Kidney (tissue), 14 donors: ENCODE measurements around the gene LCAT. TPM values are rescaled to one million over a fixed set of nuclear protein-coding genes. Genes with fewer than 3 reads are reported as not detected.
"Not testable (repeated sequence)": the region's sequence is repeated elsewhere in the genome, so short reads cannot be mapped to it uniquely, and the experiment has no call there.

Source experiments
- DNase-seq, 5 donors: peaks; one replicate each; pipeline ENCODE4 v3.0.0-alpha.2; 2013 to 2020
- FAIRE-seq: peaks from 2 replicates; lab custom pipeline; 2012; peaks lifted over from hg19 to GRCh38; lab: Jason Lieb, UNC
- H3K27ac ChIP-seq, 2 donors: one replicate each; pipeline ENCODE4 v1.7.0; 2013; ENCODE audit warnings: low read depth in 2 of 2, low read length in 2 of 2, inconsistent platforms in 1 of 2
- H3K27me3 ChIP-seq: one replicate; pipeline ENCODE4 v1.7.1; 2013; ENCODE audit warnings: low read length, inconsistent platforms; ENCODE audit not compliant: control insufficient read depth, insufficient read depth
- H3K36me3 ChIP-seq, 3 donors: one replicate each; pipeline versions ENCODE4 v1.7.0 to v1.7.1; 2013; ENCODE audit warnings: low read length in 3 of 3, control low read depth in 1 of 3, inconsistent platforms in 1 of 3; ENCODE audit not compliant: insufficient read depth in 3 of 3, control insufficient read depth in 2 of 3
- H3K4me1 ChIP-seq, 3 donors: one replicate each; pipeline versions ENCODE4 v1.7.0 to v1.7.1; 2013; ENCODE audit warnings: low read length in 3 of 3, inconsistent platforms in 1 of 3, low read depth in 1 of 3; ENCODE audit not compliant: control insufficient read depth in 2 of 3, insufficient read depth in 2 of 3
- H3K4me3 ChIP-seq, 3 donors: one replicate each; pipeline versions ENCODE4 v1.7.0 to v1.8.1; 2013; ENCODE audit warnings: low read length in 3 of 3, control low read depth in 1 of 3, inconsistent platforms in 1 of 3
- H3K9ac ChIP-seq, 3 donors: one replicate each; pipeline versions ENCODE4 v1.7.0 to v1.7.1; 2013; ENCODE audit warnings: low read length in 3 of 3, control low read depth in 1 of 3, inconsistent platforms in 1 of 3
- H3K9me3 ChIP-seq, 3 donors: one replicate each; pipeline versions ENCODE4 v1.7.0 to v1.7.1; 2013; ENCODE audit warnings: low read length in 3 of 3, control low read depth in 1 of 3, inconsistent platforms in 1 of 3; ENCODE audit not compliant: control insufficient read depth in 2 of 3, insufficient read depth in 1 of 3
- CTCF ChIP-seq: IDR thresholded peaks from 3 replicates; pipeline ENCODE4 v1.5.1; 2012; ENCODE audit warnings: mild to moderate bottlenecking, moderate library complexity, borderline replicate concordance; ENCODE audit not compliant: insufficient read depth; ENCODE audit errors: extremely low read depth
- intact Hi-C: fragments of 100-400 bp; cut with DNase I; formaldehyde crosslinking; loops from one replicate; pipeline ENCODE4 v1.11.1; 2022
- polyA plus RNA-seq: library from polyadenylated mRNA; stranded (reverse); fragments of 350-450 nt; fragmentation: Illumina TruSeq; extraction: RNeasy Lipid Tissue Mini Kit (QIAGEN cat#74804); gene quantifications from one replicate; pipeline ENCODE4 v1.2.3, GENCODE V29; 2014; ENCODE audit warnings: low read depth, low replicate concordance; ENCODE audit not compliant: insufficient read depth
- total RNA-seq: library from RNA; stranded (reverse); fragmentation: NEBNext Ultra II Directional; extraction: Animal tissue kit (Norgen Biotek cat#: 25700); gene quantifications from one replicate; pipeline ENCODE4 v1.2.1, GENCODE V29; 2021
- donor health status: control.
- donor health status: control.
- donor health status: control.
- donor health status: control.
- donor health status: control.
- donor health status: DM: yes; HTN: yes; CAD: no.
- donor health status: Normal renal cell carcinoma (clear cell type).

The LCAT gene
- total and polyA plus RNA-seq, 2 donors from 2014 or later = 10.2 to 27.4 TPM

- no peak for TF ChIP-seq CTCF
- intact Hi-C loops = no loop called here
- DNase-seq (no peak), FAIRE-seq (no peak)
- H3K27me3 ChIP-seq = no peaks in the 10 kb centered on the region
- no peak overlapping the region for H3K9ac ChIP-seq
- H3K4me1 ChIP-seq = no peaks in the 10 kb centered on the region
- no peak overlapping the region for H3K4me3 ChIP-seq
- H3K9me3 ChIP-seq = no peaks in the 10 kb centered on the region
- H3K36me3 ChIP-seq = no peaks in the 10 kb centered on the region
- H3K27ac ChIP-seq = no peak overlapping the region
Measured at GRCh38 chr16:67977005-67977404, 33.1 kb upstream of the LCAT start.

- DNase-seq = no peak
- Histone ChIP-seq H3K4me1 (no peaks in the 10 kb centered on the region), H3K9ac (no peak overlapping the region), H3K27ac (no peak overlapping the region), H3K4me3 (no peak overlapping the region), H3K27me3 (no peaks in the 10 kb centered on the region), H3K9me3 (no peaks in the 10 kb centered on the region), H3K36me3 (no peaks in the 10 kb centered on the region)
- intact Hi-C loops = no loop called here
- no peak for FAIRE-seq
- TF ChIP-seq CTCF = no peak
Measured at GRCh38 chr16:67976205-67976604, 32.3 kb upstream of the LCAT start.

- FAIRE-seq = no peak
- Histone ChIP-seq H3K4me3 (no peak overlapping the region), H3K9ac (no peak overlapping the region), H3K4me1 (no peaks in the 10 kb centered on the region), H3K36me3 (no peaks in the 10 kb centered on the region), H3K9me3 (no peaks in the 10 kb centered on the region), H3K27ac (no peak overlapping the region), H3K27me3 (no peaks in the 10 kb centered on the region)
- no peak for TF ChIP-seq CTCF
- no peak for DNase-seq
- intact Hi-C loops = no loop called here
Measured at GRCh38 chr16:67975321-67976105, 31.6 kb upstream of the LCAT start.

GRCh38 chr16:67972285-67972684 lies 28.4 kb upstream of the LCAT start:
- H3K27ac ChIP-seq, H3K4me3 ChIP-seq, H3K9me3 ChIP-seq, FAIRE-seq, DNase-seq, H3K9ac ChIP-seq, intact Hi-C loops, H3K4me1 ChIP-seq, H3K36me3 ChIP-seq, H3K27me3 ChIP-seq: not testable (repeated sequence)
